ENCODE measurements around the gene TMCC3. TPM values are rescaled to one million over a fixed set of nuclear protein-coding genes. Genes with fewer than 3 reads are reported as not detected.

TMCC3 gene
- total RNA-seq, 1 experiment from 2014 or later, result 0.49 TPM

- BruUV-seq (replicated peaks), result no TSS peak
- intact Hi-C loops (cut with micrococcal nuclease; ENCODE audit: unreplicated experiment), result no loop called here
- H3K4me1 ChIP-seq (ENCODE audit: insufficient read depth, low read length, poor library complexity, severe bottlenecking), result no peaks in the 10 kb centered on the region
Measured at GRCh38 chr12:94617101-94617500, 33.3 kb downstream of the TMCC3 start.

GRCh38 chr12:94616203-94616729 lies 34.1 kb downstream of the TMCC3 start:
- Histone ChIP-seq H3K4me3 (ENCODE audit: low read depth, low read length, poor library complexity, severe bottlenecking) (no peak overlapping the region), H3K9me3 (ENCODE audit: low read depth, low read length, poor library complexity, severe bottlenecking) (no peaks in the 10 kb centered on the region), H3K4me1 (ENCODE audit: insufficient read depth, low read length, poor library complexity, severe bottlenecking) (no peaks in the 10 kb centered on the region), H3K36me3 (ENCODE audit: insufficient read depth, low read length, poor library complexity, severe bottlenecking) (no peaks in the 10 kb centered on the region), H3K27ac (ENCODE audit: low read depth, low read length, poor library complexity, severe bottlenecking) (no peak overlapping the region), H3K27me3 (replicated peaks; ENCODE audit: insufficient read depth, low read depth, low read length, poor library complexity) (no peaks in the 10 kb centered on the region)
- TF ChIP-seq CTCF (conservative IDR thresholded peaks at IDR 0.05; ENCODE audit: low read depth, low read length), result no peak
- TF ChIP-seq EZH2 (IDR thresholded peaks at IDR 0.05; ENCODE audit: borderline replicate concordance, low read depth, low read length, poor library complexity, severe bottlenecking), result no peak
- ChIA-PET POLR2A (ENCODE audit: low non-redundant PET) (no interaction called here), CTCF (no interaction called here)
- intact Hi-C loops (cut with micrococcal nuclease; ENCODE audit: unreplicated experiment), result no loop called here
- no peak for DNase-seq (ENCODE audit: low spot score)
- BruUV-seq (replicated peaks), result no TSS peak

More at GRCh38 chr12:94617101-94617500, 33.3 kb downstream of the TMCC3 start:
- POLR2A ChIA-PET (ENCODE audit: low non-redundant PET), result no interaction called here
- Histone ChIP-seq H3K27me3 (replicated peaks; ENCODE audit: insufficient read depth, low read depth, low read length, poor library complexity) (no peaks in the 10 kb centered on the region), H3K36me3 (ENCODE audit: insufficient read depth, low read length, poor library complexity, severe bottlenecking) (no peaks in the 10 kb centered on the region), H3K9me3 (ENCODE audit: low read depth, low read length, poor library complexity, severe bottlenecking) (no peaks in the 10 kb centered on the region), H3K27ac (ENCODE audit: low read depth, low read length, poor library complexity, severe bottlenecking) (no peak overlapping the region), H3K4me3 (ENCODE audit: low read depth, low read length, poor library complexity, severe bottlenecking) (no peak overlapping the region)
- no peak for DNase-seq (ENCODE audit: low spot score)
- CTCF ChIA-PET, result no interaction called here
- TF ChIP-seq EZH2 (IDR thresholded peaks at IDR 0.05; ENCODE audit: borderline replicate concordance, low read depth, low read length, poor library complexity, severe bottlenecking) (no peak), CTCF (conservative IDR thresholded peaks at IDR 0.05; ENCODE audit: low read depth, low read length) (no peak)

GRCh38 chr12:94615260-94616181 lies 34.8 kb downstream of the TMCC3 start:
- ChIA-PET POLR2A (ENCODE audit: low non-redundant PET) (no interaction called here), CTCF (no interaction called here)
- intact Hi-C loops (cut with micrococcal nuclease; ENCODE audit: unreplicated experiment), result no loop called here
- Histone ChIP-seq H3K27ac (ENCODE audit: low read depth, low read length, poor library complexity, severe bottlenecking) (no peak overlapping the region), H3K4me1 (ENCODE audit: insufficient read depth, low read length, poor library complexity, severe bottlenecking) (no peaks in the 10 kb centered on the region), H3K36me3 (ENCODE audit: insufficient read depth, low read length, poor library complexity, severe bottlenecking) (no peaks in the 10 kb centered on the region), H3K27me3 (replicated peaks; ENCODE audit: insufficient read depth, low read depth, low read length, poor library complexity) (no peaks in the 10 kb centered on the region), H3K9me3 (ENCODE audit: low read depth, low read length, poor library complexity, severe bottlenecking) (no peaks in the 10 kb centered on the region), H3K4me3 (ENCODE audit: low read depth, low read length, poor library complexity, severe bottlenecking) (no peak overlapping the region)
- BruUV-seq (replicated peaks), result no TSS peak
- no peak for TF ChIP-seq CTCF (conservative IDR thresholded peaks at IDR 0.05; ENCODE audit: low read depth, low read length)
- no peak for TF ChIP-seq EZH2 (IDR thresholded peaks at IDR 0.05; ENCODE audit: borderline replicate concordance, low read depth, low read length, poor library complexity, severe bottlenecking)
- peak; percentile 20 for DNase-seq (ENCODE audit: low spot score)
